ENCODE results near the gene RPL32. TPM values are rescaled to one million over a fixed set of nuclear protein-coding genes. Genes with fewer than 3 reads are reported as not detected.

The RPL32 gene
- total and polyA plus RNA-seq, 9 of the 15 experiments (the other 6 are each of a cell fraction or from before 2014, with no cell fraction given), result 2,738 to 6,200 (median 4,286) TPM

DNA sequence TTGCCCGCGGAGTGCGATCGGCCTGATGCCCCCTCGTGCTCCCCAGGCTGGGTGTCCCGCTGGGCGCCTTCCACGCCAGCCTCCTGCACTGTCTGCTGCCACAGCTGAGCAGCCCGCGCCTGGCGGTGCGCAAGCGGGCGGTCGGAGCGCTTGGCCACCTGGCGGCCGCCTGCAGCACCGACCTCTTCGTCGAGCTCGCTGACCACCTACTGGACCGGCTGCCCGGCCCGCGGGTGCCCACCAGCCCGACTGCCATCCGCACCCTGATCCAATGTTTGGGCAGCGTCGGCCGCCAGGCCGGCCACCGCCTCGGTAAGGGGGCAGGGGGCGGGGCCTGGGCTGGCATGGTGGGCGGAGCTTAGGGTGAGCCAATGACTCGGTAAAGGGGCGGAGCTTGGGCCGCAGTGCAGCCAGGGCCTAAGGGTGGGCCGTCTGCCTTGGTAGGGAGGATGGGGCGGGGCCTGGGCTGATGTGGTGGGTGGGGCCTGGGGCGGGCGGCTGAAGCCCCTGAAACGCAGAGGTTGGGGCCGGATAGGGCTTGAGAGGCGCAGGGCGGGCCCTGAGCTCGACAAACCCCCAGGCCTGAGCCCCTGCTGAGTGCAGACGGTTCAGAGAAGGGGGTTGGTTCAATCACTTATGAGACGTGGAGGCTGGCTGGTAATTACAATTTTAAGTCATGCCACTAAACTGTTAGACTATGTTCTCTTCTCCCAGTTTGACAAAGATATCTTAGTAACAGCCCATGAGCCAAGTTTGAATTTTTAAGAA, 31.2 kb downstream of the RPL32 start (continued):
- TF ChIP-seq ZNF184 (CRISPR knock-in tag; IDR thresholded peaks at IDR 0.05), result no peak
- no peak for TF ChIP-seq MXI1 (IDR thresholded peaks at IDR 0.05; ENCODE audit: low read depth, low read length)
- no peak for TF ChIP-seq ZC3H11A (IDR thresholded peaks at IDR 0.05; ENCODE audit: low read depth, low read length)
- no peak for TF ChIP-seq ZNF324 (CRISPR knock-in tag; IDR thresholded peaks at IDR 0.05)
- 0 out of 2 replicates have a peak, but pooled peaks have one; percentile 52 for TF ChIP-seq CBX1 (IDR thresholded peaks at IDR 0.05; ENCODE audit: low read depth)
- TF ChIP-seq, protein P1, sequence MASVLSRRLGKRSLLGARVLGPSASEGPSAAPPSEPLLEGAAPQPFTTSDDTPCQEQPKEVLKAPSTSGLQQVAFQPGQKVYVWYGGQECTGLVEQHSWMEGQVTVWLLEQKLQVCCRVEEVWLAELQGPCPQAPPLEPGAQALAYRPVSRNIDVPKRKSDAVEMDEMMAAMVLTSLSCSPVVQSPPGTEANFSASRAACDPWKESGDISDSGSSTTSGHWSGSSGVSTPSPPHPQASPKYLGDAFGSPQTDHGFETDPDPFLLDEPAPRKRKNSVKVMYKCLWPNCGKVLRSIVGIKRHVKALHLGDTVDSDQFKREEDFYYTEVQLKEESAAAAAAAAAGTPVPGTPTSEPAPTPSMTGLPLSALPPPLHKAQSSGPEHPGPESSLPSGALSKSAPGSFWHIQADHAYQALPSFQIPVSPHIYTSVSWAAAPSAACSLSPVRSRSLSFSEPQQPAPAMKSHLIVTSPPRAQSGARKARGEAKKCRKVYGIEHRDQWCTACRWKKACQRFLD (CRISPR knock-in tag; IDR thresholded peaks at IDR 0.05), result no peak
- TF ChIP-seq, protein P2, sequence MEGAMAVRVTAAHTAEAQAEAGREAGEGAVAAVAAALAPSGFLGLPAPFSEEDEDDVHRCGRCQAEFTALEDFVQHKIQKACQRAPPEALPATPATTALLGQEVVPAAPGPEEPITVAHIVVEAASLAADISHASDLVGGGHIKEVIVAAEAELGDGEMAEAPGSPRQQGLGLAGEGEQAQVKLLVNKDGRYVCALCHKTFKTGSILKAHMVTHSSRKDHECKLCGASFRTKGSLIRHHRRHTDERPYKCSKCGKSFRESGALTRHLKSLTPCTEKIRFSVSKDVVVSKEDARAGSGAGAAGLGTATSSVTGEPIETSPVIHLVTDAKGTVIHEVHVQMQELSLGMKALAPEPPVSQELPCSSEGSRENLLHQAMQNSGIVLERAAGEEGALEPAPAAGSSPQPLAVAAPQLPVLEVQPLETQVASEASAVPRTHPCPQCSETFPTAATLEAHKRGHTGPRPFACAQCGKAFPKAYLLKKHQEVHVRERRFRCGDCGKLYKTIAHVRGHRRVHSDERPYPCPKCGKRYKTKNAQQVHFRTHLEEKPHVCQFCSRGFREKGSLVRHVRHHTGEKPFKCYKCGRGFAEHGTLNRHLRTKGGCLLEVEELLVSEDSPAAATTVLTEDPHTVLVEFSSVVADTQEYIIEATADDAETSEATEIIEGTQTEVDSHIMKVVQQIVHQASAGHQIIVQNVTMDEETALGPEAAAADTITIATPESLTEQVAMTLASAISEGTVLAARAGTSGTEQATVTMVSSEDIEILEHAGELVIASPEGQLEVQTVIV (CRISPR knock-in tag; IDR thresholded peaks at IDR 0.05; ENCODE audit: borderline replicate concordance), result no peak
- TF ChIP-seq KDM5B (IDR thresholded peaks at IDR 0.05; ENCODE audit: insufficient replicate concordance, low read depth, low read length), result peak; percentile 47
- TF ChIP-seq MEF2A (IDR thresholded peaks at IDR 0.05; ENCODE audit: control insufficient read depth, low read depth, low read length), result no peak
- TF ChIP-seq ZEB2 (IDR thresholded peaks at IDR 0.05), result no peak
- TF ChIP-seq, protein P3, sequence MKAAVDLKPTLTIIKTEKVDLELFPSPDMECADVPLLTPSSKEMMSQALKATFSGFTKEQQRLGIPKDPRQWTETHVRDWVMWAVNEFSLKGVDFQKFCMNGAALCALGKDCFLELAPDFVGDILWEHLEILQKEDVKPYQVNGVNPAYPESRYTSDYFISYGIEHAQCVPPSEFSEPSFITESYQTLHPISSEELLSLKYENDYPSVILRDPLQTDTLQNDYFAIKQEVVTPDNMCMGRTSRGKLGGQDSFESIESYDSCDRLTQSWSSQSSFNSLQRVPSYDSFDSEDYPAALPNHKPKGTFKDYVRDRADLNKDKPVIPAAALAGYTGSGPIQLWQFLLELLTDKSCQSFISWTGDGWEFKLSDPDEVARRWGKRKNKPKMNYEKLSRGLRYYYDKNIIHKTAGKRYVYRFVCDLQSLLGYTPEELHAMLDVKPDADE (conservative IDR thresholded peaks at IDR 0.05; ENCODE audit: control insufficient read depth, low read depth, low read length), result peak; percentile 76
- TF ChIP-seq, protein P4, sequence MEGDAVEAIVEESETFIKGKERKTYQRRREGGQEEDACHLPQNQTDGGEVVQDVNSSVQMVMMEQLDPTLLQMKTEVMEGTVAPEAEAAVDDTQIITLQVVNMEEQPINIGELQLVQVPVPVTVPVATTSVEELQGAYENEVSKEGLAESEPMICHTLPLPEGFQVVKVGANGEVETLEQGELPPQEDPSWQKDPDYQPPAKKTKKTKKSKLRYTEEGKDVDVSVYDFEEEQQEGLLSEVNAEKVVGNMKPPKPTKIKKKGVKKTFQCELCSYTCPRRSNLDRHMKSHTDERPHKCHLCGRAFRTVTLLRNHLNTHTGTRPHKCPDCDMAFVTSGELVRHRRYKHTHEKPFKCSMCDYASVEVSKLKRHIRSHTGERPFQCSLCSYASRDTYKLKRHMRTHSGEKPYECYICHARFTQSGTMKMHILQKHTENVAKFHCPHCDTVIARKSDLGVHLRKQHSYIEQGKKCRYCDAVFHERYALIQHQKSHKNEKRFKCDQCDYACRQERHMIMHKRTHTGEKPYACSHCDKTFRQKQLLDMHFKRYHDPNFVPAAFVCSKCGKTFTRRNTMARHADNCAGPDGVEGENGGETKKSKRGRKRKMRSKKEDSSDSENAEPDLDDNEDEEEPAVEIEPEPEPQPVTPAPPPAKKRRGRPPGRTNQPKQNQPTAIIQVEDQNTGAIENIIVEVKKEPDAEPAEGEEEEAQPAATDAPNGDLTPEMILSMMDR (IDR thresholded peaks at IDR 0.05 in 2 of 3, conservative IDR thresholded peaks at IDR 0.05 in 1 of 3; ENCODE audit: insufficient read depth in 2 of 3, low read depth in 1 of 3, low read length in 3 of 3), result peak; percentile 78 to 93 (median 93)
- no peak for TF ChIP-seq TAF1 (IDR thresholded peaks at IDR 0.05; ENCODE audit: control insufficient read depth, extremely low read depth, insufficient read depth, low read length, severe bottlenecking)
- TF ChIP-seq ZNF239 (CRISPR knock-in tag; IDR thresholded peaks at IDR 0.05), result no peak
- peak; percentile 88 to 90 for TF ChIP-seq NRF1 (conservative IDR thresholded peaks at IDR 0.05 in 1 of 2, IDR thresholded peaks at IDR 0.05 in 1 of 2)
- no peak for TF ChIP-seq CREBBP (IDR thresholded peaks at IDR 0.05; ENCODE audit: low read depth, low read length)
- TF ChIP-seq MAFG (tag; conservative IDR thresholded peaks at IDR 0.05), result no peak
- peak; percentile 60 for TF ChIP-seq GABPB1 (CRISPR knock-in tag; IDR thresholded peaks at IDR 0.05)
- no peak for TF ChIP-seq HNRNPUL1 (IDR thresholded peaks at IDR 0.05; ENCODE audit: low read length)
- TF ChIP-seq SRF (CRISPR knock-in tag; IDR thresholded peaks at IDR 0.05), result peak in 1 of 2 experiments; percentile 66; a peak in 1 of 4 replicates
- 0 out of 2 replicates have a peak, but pooled peaks have one; percentile 43 for TF ChIP-seq RUNX1 (IDR thresholded peaks at IDR 0.05; ENCODE audit: low read depth)
